Activated naive CD8-positive, alpha-beta T cell (primary cell): ENCODE measurements around the gene REEP5.

Experiments
- H3K27ac Mint-ChIP-seq: one replicate; pipeline ENCODE4 v1.8.0; 2021; ENCODE audit warnings: mixed read lengths
- H3K27me3 Mint-ChIP-seq: one replicate; pipeline ENCODE4 v1.8.0; 2021; ENCODE audit warnings: mixed read lengths
- H3K36me3 Mint-ChIP-seq: one replicate; pipeline ENCODE4 v1.8.0; 2021; ENCODE audit warnings: mixed read lengths
- H3K4me1 Mint-ChIP-seq: one replicate; pipeline ENCODE4 v1.8.0; 2021; ENCODE audit warnings: low read depth, mixed read lengths
- H3K4me3 Mint-ChIP-seq: one replicate; pipeline ENCODE4 v1.8.0; 2021; ENCODE audit warnings: mild to moderate bottlenecking, mixed read lengths
- H3K9me3 Mint-ChIP-seq: one replicate; pipeline ENCODE4 v1.8.0; 2021; ENCODE audit warnings: low read depth, mixed read lengths

The REEP5 gene

GRCh38 chr5:112948458-112948857 is 26.4 kb upstream of the REEP5 start:
- Mint-ChIP-seq H3K27me3 (no peaks in the 10 kb centered on the region), H3K27ac (no peak overlapping the region), H3K9me3 (no peaks in the 10 kb centered on the region), H3K4me1 (peaks cover 8% of the 10 kb centered on the region), H3K4me3 (no peak overlapping the region), H3K36me3 (peaks cover under 1% of the 10 kb centered on the region)

GRCh38 chr5:112940670-112941069 is 18.6 kb upstream of the REEP5 start:
- Mint-ChIP-seq H3K9me3 (no peaks in the 10 kb centered on the region), H3K27me3 (no peaks in the 10 kb centered on the region), H3K4me3 (no peak overlapping the region), H3K4me1 (no peaks in the 10 kb centered on the region), H3K36me3 (no peaks in the 10 kb centered on the region), H3K27ac (no peak overlapping the region)

GRCh38 chr5:112938286-112938685 is 16.3 kb upstream of the REEP5 start:
- Mint-ChIP-seq H3K9me3 (peaks cover 4% of the 10 kb centered on the region), H3K4me1 (peaks cover 7% of the 10 kb centered on the region), H3K27me3 (no peaks in the 10 kb centered on the region), H3K4me3 (no peak overlapping the region), H3K27ac (no peak overlapping the region), H3K36me3 (no peaks in the 10 kb centered on the region)

GRCh38 chr5:112935675-112936074 is 13.6 kb upstream of the REEP5 start:
- no peaks in the 10 kb centered on the region for H3K27me3 Mint-ChIP-seq
- H3K9me3 Mint-ChIP-seq, result peaks cover 4% of the 10 kb centered on the region
- peaks cover 19% of the 10 kb centered on the region for H3K4me1 Mint-ChIP-seq
- H3K27ac Mint-ChIP-seq, result no peak overlapping the region
- H3K4me3 Mint-ChIP-seq, result no peak overlapping the region
- H3K36me3 Mint-ChIP-seq, result no peaks in the 10 kb centered on the region

- Mint-ChIP-seq H3K36me3 (no peaks in the 10 kb centered on the region), H3K4me1 (peaks cover 31% of the 10 kb centered on the region), H3K9me3 (peaks cover 4% of the 10 kb centered on the region), H3K4me3 (no peak overlapping the region), H3K27me3 (no peaks in the 10 kb centered on the region), H3K27ac (no peak overlapping the region)
Measured at GRCh38 chr5:112934366-112934663, 12.3 kb upstream of the REEP5 start.

GRCh38 chr5:112933651-112934365 is 11.8 kb upstream of the REEP5 start:
- peaks cover 4% of the 10 kb centered on the region for H3K9me3 Mint-ChIP-seq
- no peak overlapping the region for H3K27ac Mint-ChIP-seq
- H3K4me1 Mint-ChIP-seq, result peaks cover 36% of the 10 kb centered on the region
- no peaks in the 10 kb centered on the region for H3K36me3 Mint-ChIP-seq
- H3K4me3 Mint-ChIP-seq, result no peak overlapping the region
- H3K27me3 Mint-ChIP-seq, result no peaks in the 10 kb centered on the region

- no peaks in the 10 kb centered on the region for H3K36me3 Mint-ChIP-seq
- no peaks in the 10 kb centered on the region for H3K27me3 Mint-ChIP-seq
- no peak overlapping the region for H3K27ac Mint-ChIP-seq
- peaks cover 4% of the 10 kb centered on the region for H3K9me3 Mint-ChIP-seq
- H3K4me1 Mint-ChIP-seq, result peaks cover 43% of the 10 kb centered on the region
- no peak overlapping the region for H3K4me3 Mint-ChIP-seq
Measured at GRCh38 chr5:112933105-112933504, 11.1 kb upstream of the REEP5 start.

GRCh38 chr5:112931473-112931872 is 9.4 kb upstream of the REEP5 start:
- Mint-ChIP-seq H3K36me3 (no peaks in the 10 kb centered on the region), H3K27me3 (no peaks in the 10 kb centered on the region), H3K4me3 (no peak overlapping the region), H3K4me1 (peaks cover 49% of the 10 kb centered on the region), H3K9me3 (peaks cover 4% of the 10 kb centered on the region), H3K27ac (no peak overlapping the region)

- Mint-ChIP-seq H3K4me1 (peaks cover 49% of the 10 kb centered on the region), H3K27me3 (no peaks in the 10 kb centered on the region)
Measured at GRCh38 chr5:112930082-112930344, 8.0 kb upstream of the REEP5 start.

GRCh38 chr5:112929336-112930081 is 7.5 kb upstream of the REEP5 start:
- Mint-ChIP-seq H3K27ac (peak overlapping the region; percentile 30), H3K9me3 (peaks cover 4% of the 10 kb centered on the region), H3K36me3 (no peaks in the 10 kb centered on the region), H3K4me1 (peaks cover 49% of the 10 kb centered on the region), H3K4me3 (peak overlapping the region; percentile 60), H3K27me3 (no peaks in the 10 kb centered on the region)

More at GRCh38 chr5:112930082-112930344, 8.0 kb upstream of the REEP5 start:
- peak overlapping the region; percentile 4 for H3K27ac Mint-ChIP-seq
- H3K4me3 Mint-ChIP-seq, result peak overlapping the region; percentile 60
- H3K36me3 Mint-ChIP-seq, result no peaks in the 10 kb centered on the region
- H3K9me3 Mint-ChIP-seq, result peaks cover 4% of the 10 kb centered on the region

- H3K4me3 Mint-ChIP-seq, result peak overlapping the region; percentile 95
- no peaks in the 10 kb centered on the region for H3K36me3 Mint-ChIP-seq
- H3K27me3 Mint-ChIP-seq, result no peaks in the 10 kb centered on the region
- no peaks in the 10 kb centered on the region for H3K9me3 Mint-ChIP-seq
- H3K27ac Mint-ChIP-seq, result peak overlapping the region; percentile 81
- H3K4me1 Mint-ChIP-seq, result peaks cover 48% of the 10 kb centered on the region
Measured at GRCh38 chr5:112923988-112924387, 2.0 kb upstream of the REEP5 start.

- Mint-ChIP-seq H3K4me1 (peaks cover 48% of the 10 kb centered on the region), H3K4me3 (peak overlapping the region; percentile 95), H3K27me3 (no peaks in the 10 kb centered on the region), H3K9me3 (no peaks in the 10 kb centered on the region), H3K27ac (peak overlapping the region; percentile 81), H3K36me3 (peaks cover 5% of the 10 kb centered on the region)
Measured at GRCh38 chr5:112923148-112923917, 1.3 kb upstream of the REEP5 start.

- Mint-ChIP-seq H3K36me3 (peaks cover 5% of the 10 kb centered on the region), H3K4me1 (peaks cover 58% of the 10 kb centered on the region), H3K4me3 (peak overlapping the region; percentile 92), H3K9me3 (no peaks in the 10 kb centered on the region), H3K27ac (peak overlapping the region; percentile 66), H3K27me3 (no peaks in the 10 kb centered on the region)
Measured at GRCh38 chr5:112921026-112921832, 798 bp downstream of the REEP5 start.

- Mint-ChIP-seq H3K27me3 (no peaks in the 10 kb centered on the region), H3K9me3 (no peaks in the 10 kb centered on the region), H3K27ac (no peak overlapping the region), H3K4me3 (peak overlapping the region; percentile 92), H3K4me1 (peaks cover 68% of the 10 kb centered on the region), H3K36me3 (peaks cover 5% of the 10 kb centered on the region)
Measured at GRCh38 chr5:112919972-112920371, 2.1 kb downstream of the REEP5 start.

- Mint-ChIP-seq H3K27ac (peak overlapping the region; percentile 51), H3K4me1 (peaks cover 68% of the 10 kb centered on the region), H3K9me3 (no peaks in the 10 kb centered on the region), H3K27me3 (no peaks in the 10 kb centered on the region), H3K4me3 (peak overlapping the region; percentile 14), H3K36me3 (peaks cover 9% of the 10 kb centered on the region)
Measured at GRCh38 chr5:112918679-112919078, 3.3 kb downstream of the REEP5 start.
